CD14-positive monocyte (primary cell): ENCODE data around the gene HECTD1. TPM values are rescaled to one million over a fixed set of nuclear protein-coding genes. Genes with fewer than 3 reads are reported as not detected.

ENCODE experiments used
- DNase-seq, 3 donors: peaks; one replicate each; pipeline ENCODE4 v3.0.0-alpha.2; 2011 to 2022
- H2AFZ ChIP-seq: 2 replicates; pipeline ENCODE4 v1.6.0; 2012; ENCODE audit warnings: mild to moderate bottlenecking, low read depth, low read length, inconsistent platforms; ENCODE audit not compliant: insufficient read depth, poor library complexity, severe bottlenecking
- H3K27ac ChIP-seq, 2 donors: 1 replicate in 1 of 2; 2 replicates in 1 of 2; pipeline ENCODE4 v1.5.1; 2012 to 2013; ENCODE audit warnings: low read length in 2 of 2, control low read depth in 1 of 2, inconsistent platforms in 1 of 2, low read depth in 1 of 2, mild to moderate bottlenecking in 1 of 2
- H3K27me3 ChIP-seq, 2 donors: one replicate each; pipeline versions ENCODE4 v1.6.0 to v1.6.1; 2011 to 2013; ENCODE audit warnings: low read length in 2 of 2; ENCODE audit not compliant: control insufficient read depth in 2 of 2, insufficient read depth in 2 of 2
- H3K36me3 ChIP-seq, 2 donors: replicated peaks in 1 of 2; 1 replicate in 1 of 2; 2 replicates in 1 of 2; pipeline versions ENCODE4 v1.5.1 to v1.6.1; 2012 to 2013; ENCODE audit warnings: low read length in 2 of 2, control low read depth in 1 of 2, inconsistent platforms in 1 of 2, mild to moderate bottlenecking in 1 of 2; ENCODE audit not compliant: insufficient read depth in 2 of 2, control insufficient read depth in 1 of 2
- H3K4me1 ChIP-seq, 2 donors: 1 replicate in 1 of 2; 2 replicates in 1 of 2; pipeline versions ENCODE4 v1.5.1 to v1.6.1; 2012 to 2013; ENCODE audit warnings: low read length in 2 of 2, control low read depth in 1 of 2, inconsistent platforms in 1 of 2, mild to moderate bottlenecking in 1 of 2, moderate library complexity in 1 of 2; ENCODE audit not compliant: insufficient read depth in 2 of 2, control insufficient read depth in 1 of 2
- H3K4me2 ChIP-seq: replicated peaks from 2 replicates; pipeline ENCODE3; 2012; ENCODE audit warnings: low read length, moderate library complexity, mild to moderate bottlenecking; ENCODE audit not compliant: poor library complexity, severe bottlenecking; ENCODE audit errors: extremely low read depth
- H3K4me3 ChIP-seq, 3 experiments: fragments of 200-600 bp in 1 of 3; sonication (generic) in 1 of 3; replicated peaks in 1 of 3; 1 replicate in 2 of 3; 2 replicates in 1 of 3; pipeline ENCODE4 v1.5.1; 2011 to 2013; ENCODE audit warnings: low read length in 3 of 3, mild to moderate bottlenecking in 3 of 3, control low read depth in 2 of 3, low read depth in 2 of 3, inconsistent platforms in 1 of 3, moderate library complexity in 1 of 3
- H3K79me2 ChIP-seq: 2 replicates; pipeline ENCODE4 v1.6.0; 2012; ENCODE audit warnings: mild to moderate bottlenecking, control low read depth, inconsistent platforms, low read length, moderate library complexity; ENCODE audit not compliant: insufficient read depth
- H3K9ac ChIP-seq: 2 replicates; pipeline ENCODE4 v1.6.0; 2017; ENCODE audit warnings: low read length, mild to moderate bottlenecking; ENCODE audit not compliant: insufficient read depth, poor library complexity, severe bottlenecking
- H3K9me3 ChIP-seq, 2 donors: replicated peaks in 1 of 2; 1 replicate in 1 of 2; 2 replicates in 1 of 2; pipeline versions ENCODE4 v1.5.1 to v1.6.1; 2012 to 2013; ENCODE audit warnings: low read length in 2 of 2, control low read depth in 1 of 2; ENCODE audit not compliant: control insufficient read depth in 1 of 2, insufficient read depth in 1 of 2
- H4K20me1 ChIP-seq: 2 replicates; pipeline ENCODE4 v1.6.0; 2012; ENCODE audit warnings: mild to moderate bottlenecking, low read length, control low read depth, moderate library complexity; ENCODE audit not compliant: insufficient read depth
- H3K27ac Mint-ChIP-seq, 7 donors: one replicate each; pipeline ENCODE4 v1.8.0; 2020; ENCODE audit warnings: mild to moderate bottlenecking in 7 of 7, mixed read lengths in 7 of 7, moderate library complexity in 6 of 7, inconsistent platforms in 2 of 7
- H3K27me3 Mint-ChIP-seq, 3 donors: one replicate each; pipeline ENCODE4 v1.8.0; 2021 to 2022; ENCODE audit warnings: low read depth in 3 of 3, mild to moderate bottlenecking in 3 of 3, mixed read lengths in 3 of 3, moderate library complexity in 3 of 3, inconsistent platforms in 1 of 3
- H3K36me3 Mint-ChIP-seq, 2 donors: one replicate each; pipeline ENCODE4 v1.8.0; 2020; ENCODE audit warnings: mixed read lengths in 2 of 2, inconsistent platforms in 1 of 2, mild to moderate bottlenecking in 1 of 2
- H3K4me1 Mint-ChIP-seq: one replicate; pipeline ENCODE4 v1.8.0; 2020; ENCODE audit warnings: mild to moderate bottlenecking, mixed read lengths
- H3K4me3 Mint-ChIP-seq, 2 donors: one replicate each; pipeline ENCODE4 v1.8.0; 2020; ENCODE audit warnings: mild to moderate bottlenecking in 2 of 2, mixed read lengths in 2 of 2, moderate library complexity in 1 of 2
- H3K9me3 Mint-ChIP-seq, 7 donors: one replicate each; pipeline ENCODE4 v1.8.0; 2020 to 2022; ENCODE audit warnings: mixed read lengths in 7 of 7, mild to moderate bottlenecking in 6 of 7, moderate library complexity in 6 of 7, inconsistent platforms in 2 of 7
- WGBS: methylation state at CpG from one replicate; pipeline ENCODE4 v1.1.5; 2013; ENCODE audit warnings: missing lambda C conversion rate; ENCODE audit not compliant: insufficient coverage; 5-methylcytosine and 5-hydroxymethylcytosine counted together
- intact Hi-C, 2 donors: fragments of 100-400 bp; cut with micrococcal nuclease; formaldehyde crosslinking; loops; one replicate each; pipeline versions ENCODE4 v1.15.0 to v1.15.1; 2023
- polyA plus RNA-seq, 3 donors: library from polyadenylated mRNA; depleted of rRNA in 1 of 3; unstranded in 2 of 3; stranded (reverse) in 1 of 3; fragments of 300-500 nt in 2 of 3; fragments of >200 nt in 1 of 3; fragmentation: Illumina TruSeq in 2 of 3; gene quantifications; 1 replicate in 2 of 3; 2 replicates in 1 of 3; pipeline ENCODE4 v1.2.3, GENCODE V29; 2012 to 2021
- TF ChIP-seq, protein P1 (sequence below): fragments of 200-600 bp; IDR thresholded peaks from one replicate; pipeline ENCODE4 v1.8.0; 2022; ENCODE audit warnings: antibody characterized with exemption, mild to moderate bottlenecking

The HECTD1 gene
- polyA plus RNA-seq, 3 donors: 12.7 to 55.9 (median 21.5) TPM

DNA sequence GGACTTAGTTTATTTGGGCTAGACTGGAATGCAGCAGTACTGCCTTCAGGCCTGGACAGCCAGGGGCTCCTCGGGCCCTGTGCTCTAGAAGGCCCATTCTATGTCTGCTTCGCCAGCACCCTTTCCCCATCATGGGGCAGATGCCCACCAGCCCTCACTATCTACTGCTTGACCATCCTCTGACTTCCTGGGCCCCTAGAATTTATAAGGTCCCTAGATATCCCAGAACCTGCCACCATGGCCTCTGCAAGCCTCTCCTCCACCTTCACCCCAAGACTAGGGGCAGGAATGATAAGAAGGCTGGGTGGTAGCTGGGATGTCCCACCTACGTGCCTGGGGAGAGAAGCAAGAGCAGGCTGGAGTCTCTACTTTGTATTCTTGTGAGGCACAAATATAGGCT is 122.6 kb downstream of the HECTD1 start:
- no peaks in the 10 kb centered on the region for H3K79me2 ChIP-seq
- no peaks in the 10 kb centered on the region for H4K20me1 ChIP-seq
- no peaks in the 10 kb centered on the region for H3K9me3 Mint-ChIP-seq
- no peak for DNase-seq
- H3K4me3 ChIP-seq: no peak overlapping the region
- peaks cover under 1% of the 10 kb centered on the region for H3K4me1 Mint-ChIP-seq
- H3K36me3 Mint-ChIP-seq: peaks cover 6 to 9% of the 10 kb centered on the region in 2 donors
- TF ChIP-seq, protein P1, sequence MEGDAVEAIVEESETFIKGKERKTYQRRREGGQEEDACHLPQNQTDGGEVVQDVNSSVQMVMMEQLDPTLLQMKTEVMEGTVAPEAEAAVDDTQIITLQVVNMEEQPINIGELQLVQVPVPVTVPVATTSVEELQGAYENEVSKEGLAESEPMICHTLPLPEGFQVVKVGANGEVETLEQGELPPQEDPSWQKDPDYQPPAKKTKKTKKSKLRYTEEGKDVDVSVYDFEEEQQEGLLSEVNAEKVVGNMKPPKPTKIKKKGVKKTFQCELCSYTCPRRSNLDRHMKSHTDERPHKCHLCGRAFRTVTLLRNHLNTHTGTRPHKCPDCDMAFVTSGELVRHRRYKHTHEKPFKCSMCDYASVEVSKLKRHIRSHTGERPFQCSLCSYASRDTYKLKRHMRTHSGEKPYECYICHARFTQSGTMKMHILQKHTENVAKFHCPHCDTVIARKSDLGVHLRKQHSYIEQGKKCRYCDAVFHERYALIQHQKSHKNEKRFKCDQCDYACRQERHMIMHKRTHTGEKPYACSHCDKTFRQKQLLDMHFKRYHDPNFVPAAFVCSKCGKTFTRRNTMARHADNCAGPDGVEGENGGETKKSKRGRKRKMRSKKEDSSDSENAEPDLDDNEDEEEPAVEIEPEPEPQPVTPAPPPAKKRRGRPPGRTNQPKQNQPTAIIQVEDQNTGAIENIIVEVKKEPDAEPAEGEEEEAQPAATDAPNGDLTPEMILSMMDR: no peak
- peaks cover 5% of the 10 kb centered on the region in 2 donors for H3K4me1 ChIP-seq
- H3K9me3 ChIP-seq: no peaks in the 10 kb centered on the region
- H3K27ac Mint-ChIP-seq: peak overlapping the region in 2 of 7 donors; percentile 25 to 76
- 96% methylated on average over 3 of the region's 3 CpGs for WGBS
- H3K27me3 ChIP-seq: no peaks in the 10 kb centered on the region
- H3K4me2 ChIP-seq: no peak overlapping the region
- no peak overlapping the region for H3K9ac ChIP-seq
- intact Hi-C loops: no loop called here
- H2AFZ ChIP-seq: no peak overlapping the region
- no peak overlapping the region for H3K4me3 Mint-ChIP-seq
- no peaks in the 10 kb centered on the region for H3K27me3 Mint-ChIP-seq
- peaks cover 0 to 3% of the 10 kb centered on the region in 2 donors for H3K36me3 ChIP-seq
- no peak overlapping the region for H3K27ac ChIP-seq

DNA sequence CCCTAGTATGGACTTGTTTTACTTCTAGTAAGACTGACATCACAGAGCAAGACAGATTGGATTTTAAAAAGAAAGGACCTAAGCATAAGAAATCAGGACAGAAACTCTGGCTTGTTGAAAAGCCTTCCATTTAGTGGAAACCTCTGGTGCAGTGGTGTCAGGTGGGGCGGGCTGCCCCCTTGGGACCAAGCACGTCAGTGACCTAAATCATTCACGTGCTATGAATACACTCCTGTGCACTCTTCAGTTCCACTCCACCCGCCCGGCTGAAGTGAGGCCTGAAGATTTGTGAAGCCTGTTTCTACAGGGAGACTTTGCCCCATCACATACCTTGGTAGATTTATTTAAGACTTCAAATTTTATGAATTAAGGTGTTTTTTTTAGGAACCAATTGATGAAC is 123.2 kb downstream of the HECTD1 start:
- H3K9ac ChIP-seq: no peak overlapping the region
- no peaks in the 10 kb centered on the region for H3K9me3 Mint-ChIP-seq
- H3K9me3 ChIP-seq: no peaks in the 10 kb centered on the region
- H3K4me1 Mint-ChIP-seq: no peaks in the 10 kb centered on the region
- TF ChIP-seq, protein P1: no peak
- H3K4me1 ChIP-seq: no peaks in the 10 kb centered on the region
- H4K20me1 ChIP-seq: no peaks in the 10 kb centered on the region
- no peak overlapping the region for H2AFZ ChIP-seq
- H3K36me3 Mint-ChIP-seq: peaks cover 6 to 9% of the 10 kb centered on the region in 2 donors
- H3K4me3 Mint-ChIP-seq: no peak overlapping the region
- H3K27ac Mint-ChIP-seq: no peak overlapping the region
- no CpG with 5 or more reads among the region's 5 CpGs for WGBS
- no peak overlapping the region for H3K4me2 ChIP-seq
- H3K4me3 ChIP-seq: no peak overlapping the region
- no peak overlapping the region for H3K27ac ChIP-seq
- H3K36me3 ChIP-seq: peaks cover 0 to 3% of the 10 kb centered on the region in 2 donors
- intact Hi-C loops: loop anchor here (5.0 kb wide), 1 partner anchor 107 kb away; no protein-coding TSS in a partner anchor
- H3K79me2 ChIP-seq: no peaks in the 10 kb centered on the region
- H3K27me3 Mint-ChIP-seq: no peaks in the 10 kb centered on the region
- DNase-seq: no peak
- no peaks in the 10 kb centered on the region for H3K27me3 ChIP-seq
